GM19023 (cell line): ENCODE measurements around the gene ARL13B.
"Not testable (repeated sequence)": the region's sequence is repeated elsewhere in the genome, so short reads cannot be mapped to it uniquely, and the experiment has no call there.

Experiments used
- ATAC-seq: cut with Tn5 transposase; IDR thresholded peaks from one replicate; pipeline ENCODE4 v1.9.1; 2021; ENCODE audit warnings: mild to moderate bottlenecking, moderate library complexity; ENCODE audit not compliant: unreplicated experiment

ARL13B gene

DNA sequence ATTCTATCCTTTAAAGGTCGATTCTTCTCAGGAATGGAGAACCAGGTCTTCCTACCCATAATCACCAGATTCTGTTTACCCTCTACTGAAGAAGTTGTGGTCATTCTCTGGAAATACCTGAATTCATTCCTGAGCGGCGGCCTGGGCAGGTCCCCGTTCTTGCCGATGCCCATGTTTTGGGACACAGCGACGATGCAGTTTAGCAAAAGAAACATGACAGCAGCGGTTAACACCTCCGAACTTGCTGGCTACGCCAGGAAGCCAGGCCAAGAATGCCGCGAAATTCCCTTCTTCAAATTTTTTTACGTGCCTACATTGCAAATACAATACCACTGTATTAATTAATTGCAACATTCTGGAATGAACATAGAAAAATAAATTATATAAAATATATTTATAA is 81.3 kb downstream of the ARL13B start:
- no peak for ATAC-seq

DNA sequence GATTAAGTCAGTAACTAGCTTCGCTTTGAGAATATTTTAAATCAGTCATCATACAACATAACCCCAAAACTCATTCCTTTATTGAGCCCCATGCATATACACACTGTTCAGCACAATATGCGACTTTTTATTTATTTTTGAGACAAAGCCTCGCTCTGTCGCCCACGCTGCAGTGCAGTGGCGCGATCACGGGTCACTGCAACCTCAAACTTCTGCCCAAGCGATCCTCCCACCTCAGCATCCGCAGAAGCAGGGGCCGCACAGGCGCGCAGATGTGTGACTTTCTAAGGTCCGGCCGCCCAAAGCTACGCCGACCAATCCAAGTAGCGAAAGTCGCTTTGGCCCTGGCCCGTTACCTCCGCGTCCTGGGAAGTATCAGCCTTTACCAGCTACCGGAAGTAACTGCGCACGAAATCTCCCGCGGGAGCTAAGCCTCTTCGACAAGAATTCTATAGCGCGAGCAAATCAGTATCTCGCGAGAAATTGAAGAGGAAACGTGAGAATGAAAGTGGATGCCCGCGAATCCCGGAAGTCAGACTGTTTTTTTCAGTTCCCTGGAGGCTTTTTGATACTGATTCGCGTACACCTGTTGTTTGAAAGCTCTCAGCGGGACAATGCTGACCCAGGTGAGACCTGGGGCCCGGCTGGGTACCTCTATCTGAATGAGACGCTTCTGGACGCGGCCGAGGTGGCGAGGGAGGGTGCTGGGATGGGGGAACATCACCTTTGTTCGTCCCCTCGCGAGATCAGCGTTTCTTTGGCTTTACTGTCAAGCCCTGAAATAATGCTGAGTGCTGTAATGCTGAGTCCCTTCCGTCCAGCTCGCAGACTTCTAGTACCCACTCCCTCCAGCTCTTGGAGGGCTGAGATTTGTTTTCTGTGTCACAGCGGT is 82.8 kb downstream of the ARL13B start, which contains the start of the genes DHFR2 and NSUN3:
Gene DHFR2, minus strand, starts transcription at position 404 of the 892 bp plus-strand sequence. CDS start 1,405 bp downstream, outside the sequence.
Gene NSUN3, plus strand, starts transcription at position 549 of the 892 bp plus-strand sequence. Its CDS starts 66 bp downstream, at position 615.
- peak; percentile 95 for ATAC-seq

DNA sequence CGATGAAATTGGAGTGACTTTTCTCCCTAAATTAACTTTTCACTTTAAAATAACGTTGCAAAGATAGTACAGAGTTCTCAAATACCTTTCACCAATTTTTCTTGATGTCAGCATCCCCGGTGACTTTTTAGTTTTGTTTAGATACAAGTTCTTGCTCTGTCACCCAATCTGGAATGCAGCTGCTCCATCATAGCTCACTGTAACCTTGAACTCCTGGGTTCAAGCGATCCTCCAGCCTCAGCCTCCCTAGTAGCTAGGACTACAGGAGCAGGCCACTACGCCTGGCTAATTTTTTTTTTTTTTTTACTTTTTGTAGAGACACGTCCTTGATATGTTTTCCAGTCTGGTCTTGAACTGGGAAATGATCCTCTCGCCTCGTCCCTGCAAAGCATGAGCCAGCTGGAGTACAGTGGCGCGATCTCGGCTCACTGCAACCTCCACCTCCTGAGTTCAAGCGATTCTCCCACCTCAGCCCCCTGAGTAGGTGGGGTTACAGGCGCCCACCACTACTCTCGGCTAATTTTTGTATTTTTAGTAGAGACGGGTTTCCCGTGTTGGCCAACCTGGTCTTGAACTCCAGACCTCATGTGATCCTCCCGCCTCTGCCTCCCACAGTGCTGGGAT is 83.7 kb downstream of the ARL13B start:
- ATAC-seq, result no peak

DNA sequence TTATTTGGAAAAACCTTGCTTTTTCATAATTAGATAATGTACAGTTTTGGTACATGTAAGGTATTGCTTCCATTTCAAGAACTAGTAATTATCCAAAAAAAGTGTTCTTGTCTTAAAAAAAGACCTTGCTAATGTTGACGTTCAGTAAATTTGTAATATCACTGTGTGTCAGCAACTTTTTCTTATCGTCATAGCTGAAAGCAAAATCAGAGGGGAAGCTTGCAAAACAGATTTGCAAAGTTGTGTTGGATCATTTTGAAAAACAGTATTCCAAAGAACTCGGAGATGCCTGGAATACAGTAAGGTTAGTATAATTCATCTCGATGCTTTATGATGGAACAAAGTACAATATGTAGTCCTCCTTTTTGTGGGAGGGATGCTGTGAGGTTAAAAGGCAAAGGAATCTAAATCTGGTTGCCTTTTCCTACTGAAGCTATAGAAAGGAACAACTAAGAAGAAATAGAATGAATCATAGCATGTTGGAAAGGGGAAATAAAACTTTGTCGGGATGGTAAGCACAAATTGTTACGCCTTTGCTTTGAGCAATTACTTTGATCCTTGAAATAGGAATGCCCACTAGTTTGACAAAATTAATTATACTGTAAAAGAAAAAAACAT is 84.4 kb downstream of the ARL13B start:
- no peak for ATAC-seq

DNA sequence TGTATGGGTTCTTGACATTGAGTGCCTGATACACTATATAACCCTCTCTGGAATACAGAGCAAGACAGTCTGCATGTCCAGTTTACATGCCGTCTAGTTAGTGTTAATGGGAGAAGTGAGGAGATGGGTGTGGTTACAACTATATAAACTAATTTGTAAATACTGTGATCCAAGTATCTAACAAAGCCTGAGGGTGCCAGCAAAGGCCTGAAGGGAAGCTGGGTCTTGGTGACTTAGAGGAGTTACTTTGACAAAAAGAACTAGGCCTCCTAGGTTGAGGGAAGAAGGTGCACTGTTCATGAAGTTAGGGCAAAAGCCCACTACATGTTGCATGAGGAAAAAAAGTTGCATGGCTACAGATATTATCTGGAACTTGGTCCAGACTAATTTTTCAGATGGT is 85.2 kb downstream of the ARL13B start:
- ATAC-seq, result no peak

DNA sequence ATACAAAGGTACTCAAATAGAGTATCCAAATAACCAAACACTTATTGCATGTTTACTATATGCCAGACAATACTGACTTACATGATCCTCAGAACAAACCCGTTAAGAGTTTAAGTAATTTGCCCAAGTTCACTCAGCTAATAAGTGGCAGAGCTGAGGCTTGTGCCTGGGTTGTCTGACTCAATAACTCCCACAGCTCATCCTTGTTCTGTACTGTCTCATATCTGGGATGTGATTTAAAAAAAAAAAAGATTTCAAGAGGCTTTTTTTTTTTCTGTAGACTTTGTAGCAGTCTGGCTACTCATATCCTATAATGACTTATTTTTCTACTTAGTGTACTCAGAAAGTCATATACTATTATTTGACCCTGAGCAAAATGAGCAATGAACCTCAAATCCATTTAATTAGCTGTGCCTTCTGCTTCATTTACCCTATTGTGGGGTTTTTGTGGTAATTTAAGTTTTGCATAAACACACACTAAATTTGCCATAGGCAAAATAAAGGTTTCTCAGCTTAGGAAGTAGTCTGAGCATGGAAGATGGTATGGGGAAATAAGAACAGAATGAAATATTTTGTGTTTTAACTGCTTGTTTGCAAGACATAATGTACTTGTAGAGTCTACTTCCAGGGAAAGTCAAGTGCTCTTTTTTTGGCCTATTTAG is 86.0 kb downstream of the ARL13B start:
- ATAC-seq, result no peak

DNA sequence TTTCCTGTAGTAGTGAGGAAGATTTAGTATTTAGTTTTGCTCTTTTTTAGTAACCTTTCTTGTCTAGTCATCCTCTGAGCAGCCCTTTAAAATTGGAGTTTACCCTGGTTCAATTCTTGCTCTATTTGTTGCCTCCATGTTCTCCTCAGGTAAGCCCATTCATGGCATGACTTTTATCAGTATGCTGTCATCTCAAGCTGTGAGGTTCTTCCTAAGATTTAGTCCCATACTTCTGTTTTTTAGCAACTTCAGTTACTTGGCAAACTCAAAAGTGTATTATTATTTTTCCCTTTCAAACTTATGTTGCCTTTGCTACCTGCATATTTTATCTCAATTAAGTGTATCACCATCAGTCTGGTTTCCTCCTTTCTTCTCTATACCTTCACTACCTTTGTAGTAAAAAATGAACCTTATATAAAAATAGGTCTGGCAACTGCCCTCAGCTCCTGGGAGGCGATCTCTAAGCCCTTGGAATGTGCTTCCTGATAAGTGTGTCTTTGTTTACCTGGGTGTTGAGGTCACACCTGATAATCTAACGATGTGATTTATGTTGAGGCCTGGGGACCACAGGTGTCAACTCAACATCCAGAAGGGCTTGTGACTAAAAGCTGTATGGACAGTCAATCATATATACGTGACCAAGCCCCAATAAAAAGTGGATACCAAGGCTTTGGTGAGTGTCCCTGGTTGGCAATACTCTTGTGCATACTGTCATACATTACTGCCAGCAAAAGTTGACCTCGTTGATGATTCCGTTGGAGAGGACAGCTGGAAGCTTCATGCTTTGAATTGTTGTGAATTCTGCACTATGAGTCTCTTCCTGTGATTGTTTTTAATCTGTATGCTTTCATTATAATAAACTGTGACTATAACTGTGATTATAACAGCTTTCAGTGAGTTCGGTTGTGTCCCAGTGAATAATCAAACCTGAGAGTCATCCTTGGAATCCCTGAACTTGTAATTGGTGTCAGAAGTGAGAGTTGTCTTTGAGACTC is 86.8 kb downstream of the ARL13B start:
- ATAC-seq, result no peak

DNA sequence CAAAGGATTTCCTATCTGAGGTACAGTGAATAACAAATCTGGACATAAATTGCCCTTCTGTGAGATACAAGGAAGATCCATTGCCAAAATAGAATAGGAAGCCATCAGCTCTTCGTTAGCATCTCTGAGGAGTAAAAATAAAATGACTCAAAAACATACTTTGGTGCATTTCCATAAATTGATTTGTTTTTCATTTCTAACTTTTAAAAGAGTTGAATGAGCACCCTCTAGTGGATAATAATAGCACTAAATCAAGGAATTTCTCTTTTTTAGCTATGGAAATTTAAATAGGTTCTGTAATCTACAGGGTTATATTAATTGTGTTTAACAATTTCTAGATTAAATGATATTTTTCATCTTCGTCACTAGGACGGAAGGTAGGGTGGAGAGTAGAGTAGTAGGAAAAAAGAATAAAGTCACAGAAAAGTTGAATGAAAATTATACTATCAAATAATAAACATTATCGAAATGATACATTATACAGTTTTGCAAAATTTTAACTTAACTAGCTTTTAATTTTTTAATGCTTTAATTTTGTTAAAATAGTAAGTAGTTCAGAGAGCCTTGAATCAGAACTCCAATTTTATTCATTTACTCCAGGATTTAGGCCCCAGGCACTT is 89.3 kb downstream of the ARL13B start:
- ATAC-seq, result no peak

DNA sequence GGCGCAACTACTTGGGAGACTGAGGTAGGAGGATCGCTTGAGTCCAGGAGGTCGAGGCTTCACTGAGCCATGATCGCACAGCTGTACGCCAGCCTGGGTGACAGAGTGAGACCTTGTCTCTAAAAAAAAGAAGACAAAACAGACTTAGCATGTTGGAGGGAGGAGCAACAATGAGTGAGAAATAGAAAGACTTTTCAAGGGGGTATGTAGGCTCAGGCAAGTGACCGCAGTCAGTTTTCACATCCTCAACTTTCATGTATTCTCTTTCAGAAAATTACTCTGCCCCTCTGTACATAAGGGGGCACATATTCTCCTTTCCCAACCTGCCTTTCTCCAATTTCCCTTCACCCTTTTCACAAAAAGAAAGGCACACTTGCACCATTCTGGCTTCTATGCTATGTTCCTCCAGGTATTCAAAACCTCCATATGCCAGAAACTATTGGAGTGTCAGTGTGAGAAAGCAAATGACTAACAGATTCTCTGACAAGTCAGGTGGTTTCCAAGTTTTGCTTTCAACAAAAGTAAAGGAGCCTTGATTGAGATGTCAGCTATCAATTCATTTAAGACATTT is 90.5 kb downstream of the ARL13B start:
- peak; percentile 63 for ATAC-seq

DNA sequence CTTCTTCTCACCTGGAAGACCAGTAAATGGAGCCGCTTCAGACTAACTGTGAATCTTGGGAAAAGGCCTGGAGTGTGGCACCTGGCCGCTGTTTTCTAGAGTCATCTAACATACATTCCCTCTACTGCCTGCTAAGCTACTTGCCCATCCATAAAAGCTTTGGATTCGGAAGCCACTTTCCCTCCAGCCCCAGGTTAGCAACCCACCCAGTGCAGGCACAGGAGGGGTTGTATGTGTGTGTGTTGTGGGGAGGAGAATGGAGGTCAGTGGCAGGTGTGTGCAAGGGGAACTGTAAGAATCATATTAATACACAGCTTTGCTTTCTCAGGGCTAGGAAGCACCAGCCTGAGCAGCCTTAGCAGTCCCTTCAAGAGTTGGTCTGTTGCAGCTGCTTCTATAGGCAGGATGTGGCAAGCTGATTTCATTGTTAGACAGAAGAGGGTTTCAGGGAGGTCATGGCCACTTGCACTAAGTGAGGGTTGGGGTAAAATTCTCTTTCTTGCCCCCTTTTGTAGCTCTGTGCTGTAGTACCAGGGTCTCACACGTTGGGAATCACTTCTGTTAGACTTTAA is 91.8 kb downstream of the ARL13B start:
- peak; percentile 81 for ATAC-seq

DNA sequence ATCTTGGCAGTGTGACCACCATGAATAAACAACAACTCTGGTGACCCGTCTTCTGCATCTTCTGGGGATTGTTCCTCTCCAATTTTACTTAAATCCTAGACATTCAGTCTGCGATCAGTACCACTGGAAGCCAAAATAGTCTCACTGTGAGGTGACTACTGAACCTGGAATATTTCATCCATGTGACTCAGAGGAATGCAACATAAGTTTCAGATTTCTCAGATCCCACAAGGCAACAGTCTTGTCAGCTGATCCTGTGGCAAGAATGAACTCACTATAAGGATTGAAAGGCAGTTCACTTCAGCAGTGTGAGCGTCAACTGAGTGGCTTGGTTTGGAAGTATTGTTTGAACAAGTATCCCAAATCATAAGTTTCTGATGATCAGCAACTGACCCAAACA is 96.1 kb downstream of the ARL13B start:
- ATAC-seq, result no peak

DNA sequence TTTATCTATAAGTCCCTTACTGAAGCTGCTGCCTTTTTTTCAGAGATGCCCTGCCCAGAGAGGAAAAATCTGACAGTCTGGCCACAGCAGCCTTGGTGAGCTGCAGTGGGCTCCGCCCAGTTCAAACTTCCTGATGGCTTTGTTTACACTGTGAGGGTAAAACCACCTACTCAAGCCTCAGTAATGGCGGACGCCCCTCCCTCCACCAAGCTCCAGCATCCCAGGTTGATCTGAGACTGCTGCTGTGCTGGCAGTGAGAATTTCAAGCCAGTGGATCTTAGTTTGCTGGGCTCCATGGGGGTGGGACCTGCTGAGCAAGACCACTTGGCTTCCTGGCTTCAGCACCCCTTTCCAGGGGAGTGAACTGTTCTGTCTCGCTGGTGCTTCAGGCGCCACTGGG is 100.6 kb downstream of the ARL13B start:
- not testable (repeated sequence) for ATAC-seq

DNA sequence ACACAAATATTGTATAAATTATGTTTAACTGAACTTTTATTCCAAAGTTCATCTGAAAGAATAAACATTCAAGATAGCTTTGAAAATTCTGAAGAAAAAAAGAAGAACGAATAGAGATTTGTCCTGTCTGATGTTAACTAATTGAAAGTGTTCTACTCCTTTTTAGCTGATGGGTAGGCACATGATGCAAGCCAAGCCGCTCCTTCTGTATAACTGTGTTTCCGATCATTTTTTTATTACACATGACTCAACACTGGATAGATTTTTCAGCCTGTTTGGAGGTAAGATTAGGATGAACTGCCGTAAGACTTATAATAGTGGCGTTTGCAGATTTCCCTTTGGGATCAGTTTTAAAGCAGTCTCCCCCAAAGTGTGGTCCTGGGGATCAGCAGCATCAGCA is 101.9 kb downstream of the ARL13B start:
- ATAC-seq, result no peak

DNA sequence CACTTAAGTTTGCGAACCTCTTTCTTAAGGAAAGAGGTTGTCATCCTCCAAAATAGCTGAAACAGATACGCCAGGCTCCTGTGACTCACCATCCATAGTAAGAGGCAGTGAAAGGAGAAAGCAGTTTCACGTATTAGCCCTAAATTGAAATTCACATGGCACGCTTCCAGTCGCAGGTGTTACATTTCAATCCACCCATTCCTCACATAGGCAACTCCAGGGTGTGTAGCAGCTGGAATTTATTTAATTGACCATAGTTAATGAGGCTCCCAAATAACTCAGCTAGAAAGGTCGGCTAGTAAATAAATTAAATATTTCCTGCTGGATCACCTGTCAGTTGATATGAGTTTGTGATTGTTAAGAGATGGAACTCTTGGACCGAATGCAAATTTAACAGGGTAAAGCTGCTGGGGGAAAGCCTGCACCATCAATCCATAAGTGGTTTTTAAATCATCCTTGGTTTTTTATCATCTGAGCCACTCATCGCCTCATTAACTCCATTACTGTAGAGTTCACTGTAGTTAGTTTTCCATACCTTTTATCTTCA is 102.5 kb downstream of the ARL13B start:
- ATAC-seq, result no peak

DNA sequence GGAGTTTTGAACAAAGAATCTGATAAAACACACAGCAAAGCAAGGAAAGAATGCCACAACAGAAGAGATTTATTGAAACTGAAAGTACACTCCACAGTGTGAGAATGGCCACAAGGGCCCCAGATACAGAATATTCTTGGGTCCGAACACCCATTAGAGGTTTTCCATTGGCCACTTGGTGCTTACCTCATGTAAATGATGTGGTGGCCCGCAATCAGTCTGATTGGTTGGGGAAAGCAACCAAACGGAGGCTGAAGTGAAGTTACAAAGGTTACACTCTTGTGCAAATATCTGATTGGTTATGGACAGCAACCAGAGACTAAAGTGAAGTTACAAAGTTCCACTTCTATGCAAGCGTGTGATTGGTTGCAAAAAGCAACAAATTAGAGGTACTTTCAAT is 103.3 kb downstream of the ARL13B start:
- ATAC-seq, result no peak

DNA sequence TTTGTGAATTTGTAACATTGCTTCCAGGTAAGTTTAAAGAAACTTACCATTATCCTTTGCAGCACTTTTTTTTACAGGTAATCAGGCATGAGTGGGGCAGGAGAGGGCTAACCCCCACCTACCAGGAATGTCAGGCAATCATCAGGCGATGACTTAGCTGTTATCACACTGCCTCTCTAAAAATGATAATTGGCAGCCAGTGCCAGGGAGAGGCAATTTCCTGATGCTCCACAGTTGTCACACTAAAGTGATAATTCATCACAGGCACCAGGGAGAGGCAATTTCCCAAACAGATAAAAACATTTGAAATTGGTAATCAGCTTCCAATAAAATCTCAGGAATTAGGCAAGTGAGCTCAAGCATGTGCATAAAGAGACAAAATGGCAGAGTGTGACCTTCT is 109.2 kb downstream of the ARL13B start:
- ATAC-seq, result no peak

DNA sequence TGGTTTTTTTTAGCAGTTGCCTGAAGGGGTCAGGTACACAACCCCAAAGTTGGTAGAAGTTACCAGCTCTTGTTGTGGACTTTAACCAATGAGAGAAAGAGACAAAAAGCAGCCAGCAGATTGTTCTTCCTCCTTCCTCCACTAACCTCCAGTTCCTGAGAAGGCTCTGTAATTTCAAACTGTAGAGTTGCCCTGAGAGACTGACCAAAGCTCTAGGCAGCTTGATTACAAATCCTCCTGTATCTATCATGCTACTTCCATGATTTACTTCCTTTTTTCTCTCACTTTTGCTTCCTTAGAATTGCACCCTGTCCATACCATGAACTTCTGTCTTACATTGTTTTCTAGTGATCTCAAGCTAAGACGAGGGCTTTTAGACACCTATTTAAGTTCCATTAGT is 112.1 kb downstream of the ARL13B start:
- ATAC-seq, result no peak

DNA sequence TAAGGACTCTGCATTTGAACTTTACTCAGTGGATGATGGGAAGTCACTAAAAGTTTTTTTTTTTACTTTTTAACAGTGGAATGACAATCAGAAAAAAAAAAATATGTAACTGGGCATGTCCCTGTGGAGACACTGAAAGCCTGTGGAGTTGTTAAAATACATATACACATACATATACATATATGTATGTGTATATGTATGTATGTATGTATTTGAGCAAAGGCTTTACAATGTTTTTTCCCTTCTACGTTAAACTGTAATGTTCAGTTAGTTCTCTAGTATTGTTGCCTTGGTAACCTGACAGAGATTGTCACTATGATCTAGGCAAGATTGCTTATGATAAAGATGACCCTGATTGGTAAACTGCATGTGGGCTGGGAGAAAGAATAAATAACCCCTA is 113.2 kb downstream of the ARL13B start:
- no peak for ATAC-seq

DNA sequence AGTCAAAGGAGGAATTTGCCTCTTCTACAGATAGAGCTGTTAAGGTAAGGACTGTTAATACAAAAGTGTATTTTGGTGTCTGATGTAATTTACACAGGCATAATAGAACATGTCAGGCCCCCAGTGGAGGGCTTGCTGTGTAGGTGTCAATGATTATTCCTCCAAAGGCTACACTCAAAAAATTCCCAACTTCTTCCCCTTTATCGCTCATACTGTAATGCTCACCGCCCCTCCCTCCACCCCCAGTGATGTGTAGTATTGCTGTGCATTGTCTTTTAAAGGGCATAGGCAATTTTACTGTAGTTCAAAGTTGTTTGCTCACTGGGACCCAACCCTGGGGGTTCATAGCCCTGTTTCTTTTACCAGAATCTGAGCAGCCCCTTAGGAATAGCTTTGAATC is 115.2 kb downstream of the ARL13B start:
- no peak for ATAC-seq
